ENCODE data around the gene TRPM1.

GRCh38 chr15:31101262-31102038 is at the start of gene TRPM1:
- TF ChIP-seq CTCF (IDR thresholded peaks at IDR 0.05 in 4 of 5, conservative IDR thresholded peaks at IDR 0.05 in 1 of 5) (no peak), POLR2A (IDR thresholded peaks at IDR 0.05) (no peak)

Measured in gastrocnemius medialis (tissue), 4 donors.